HL-60 (cell line): ENCODE results near the gene SRSF12.
A peak's percentile ranks its signal among the peaks of the same experiment; 100 is the strongest.

Source experiments
- GABPA ChIP-seq: IDR thresholded peaks from 2 replicates; pipeline ENCODE4 v1.6.1; 2012; ENCODE audit warnings: low read depth
- POLR2AphosphoS5 ChIP-seq: IDR thresholded peaks from 2 replicates; pipeline ENCODE4 v1.6.1; 2012; ENCODE audit warnings: low read depth
- TF ChIP-seq, protein P1 (sequence below): IDR thresholded peaks from one replicate; pipeline ENCODE4 v1.5.1; 2011; ENCODE audit warnings: low read length, control low read depth, inconsistent platforms; ENCODE audit not compliant: insufficient read depth
- TF ChIP-seq, protein P2 (sequence below): IDR thresholded peaks from 2 replicates; pipeline ENCODE4 v1.6.1; 2012; ENCODE audit warnings: low read depth; ENCODE audit not compliant: insufficient replicate concordance

DNA sequence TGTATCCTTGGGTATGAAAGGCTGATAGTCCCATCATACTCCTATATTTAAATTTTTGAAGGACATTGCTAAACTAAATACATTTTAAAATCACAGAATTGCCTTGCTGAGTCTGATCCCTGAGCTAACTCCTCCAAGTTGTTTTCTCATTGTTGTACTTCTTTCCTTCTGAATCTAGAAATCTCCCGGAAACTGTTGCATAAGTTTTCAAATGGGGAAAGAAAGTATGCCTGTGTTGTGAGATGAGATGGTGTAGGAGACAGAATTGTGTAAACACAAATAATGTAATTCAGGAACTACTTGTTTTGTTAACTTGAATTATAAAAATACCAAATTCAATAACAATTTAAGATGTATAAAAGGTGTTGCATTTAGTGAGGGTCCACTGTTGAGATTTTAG is 30.0 kb downstream of the SRSF12 start:
- TF ChIP-seq, protein P1, sequence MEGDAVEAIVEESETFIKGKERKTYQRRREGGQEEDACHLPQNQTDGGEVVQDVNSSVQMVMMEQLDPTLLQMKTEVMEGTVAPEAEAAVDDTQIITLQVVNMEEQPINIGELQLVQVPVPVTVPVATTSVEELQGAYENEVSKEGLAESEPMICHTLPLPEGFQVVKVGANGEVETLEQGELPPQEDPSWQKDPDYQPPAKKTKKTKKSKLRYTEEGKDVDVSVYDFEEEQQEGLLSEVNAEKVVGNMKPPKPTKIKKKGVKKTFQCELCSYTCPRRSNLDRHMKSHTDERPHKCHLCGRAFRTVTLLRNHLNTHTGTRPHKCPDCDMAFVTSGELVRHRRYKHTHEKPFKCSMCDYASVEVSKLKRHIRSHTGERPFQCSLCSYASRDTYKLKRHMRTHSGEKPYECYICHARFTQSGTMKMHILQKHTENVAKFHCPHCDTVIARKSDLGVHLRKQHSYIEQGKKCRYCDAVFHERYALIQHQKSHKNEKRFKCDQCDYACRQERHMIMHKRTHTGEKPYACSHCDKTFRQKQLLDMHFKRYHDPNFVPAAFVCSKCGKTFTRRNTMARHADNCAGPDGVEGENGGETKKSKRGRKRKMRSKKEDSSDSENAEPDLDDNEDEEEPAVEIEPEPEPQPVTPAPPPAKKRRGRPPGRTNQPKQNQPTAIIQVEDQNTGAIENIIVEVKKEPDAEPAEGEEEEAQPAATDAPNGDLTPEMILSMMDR, result no peak
- 0 out of 2 replicates have a peak, but pooled peaks have one; percentile 14 for TF ChIP-seq GABPA
- TF ChIP-seq POLR2AphosphoS5, result no peak
- TF ChIP-seq, protein P2, sequence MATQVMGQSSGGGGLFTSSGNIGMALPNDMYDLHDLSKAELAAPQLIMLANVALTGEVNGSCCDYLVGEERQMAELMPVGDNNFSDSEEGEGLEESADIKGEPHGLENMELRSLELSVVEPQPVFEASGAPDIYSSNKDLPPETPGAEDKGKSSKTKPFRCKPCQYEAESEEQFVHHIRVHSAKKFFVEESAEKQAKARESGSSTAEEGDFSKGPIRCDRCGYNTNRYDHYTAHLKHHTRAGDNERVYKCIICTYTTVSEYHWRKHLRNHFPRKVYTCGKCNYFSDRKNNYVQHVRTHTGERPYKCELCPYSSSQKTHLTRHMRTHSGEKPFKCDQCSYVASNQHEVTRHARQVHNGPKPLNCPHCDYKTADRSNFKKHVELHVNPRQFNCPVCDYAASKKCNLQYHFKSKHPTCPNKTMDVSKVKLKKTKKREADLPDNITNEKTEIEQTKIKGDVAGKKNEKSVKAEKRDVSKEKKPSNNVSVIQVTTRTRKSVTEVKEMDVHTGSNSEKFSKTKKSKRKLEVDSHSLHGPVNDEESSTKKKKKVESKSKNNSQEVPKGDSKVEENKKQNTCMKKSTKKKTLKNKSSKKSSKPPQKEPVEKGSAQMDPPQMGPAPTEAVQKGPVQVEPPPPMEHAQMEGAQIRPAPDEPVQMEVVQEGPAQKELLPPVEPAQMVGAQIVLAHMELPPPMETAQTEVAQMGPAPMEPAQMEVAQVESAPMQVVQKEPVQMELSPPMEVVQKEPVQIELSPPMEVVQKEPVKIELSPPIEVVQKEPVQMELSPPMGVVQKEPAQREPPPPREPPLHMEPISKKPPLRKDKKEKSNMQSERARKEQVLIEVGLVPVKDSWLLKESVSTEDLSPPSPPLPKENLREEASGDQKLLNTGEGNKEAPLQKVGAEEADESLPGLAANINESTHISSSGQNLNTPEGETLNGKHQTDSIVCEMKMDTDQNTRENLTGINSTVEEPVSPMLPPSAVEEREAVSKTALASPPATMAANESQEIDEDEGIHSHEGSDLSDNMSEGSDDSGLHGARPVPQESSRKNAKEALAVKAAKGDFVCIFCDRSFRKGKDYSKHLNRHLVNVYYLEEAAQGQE, result no peak
